NCI-H226 (cell line): Measurements from ENCODE around the gene STK17B.
A peak's percentile ranks its signal among the peaks of the same experiment; 100 is the strongest.

ENCODE experiments used
- DNase-seq: peaks from one replicate; pipeline ENCODE4 v3.0.0-alpha.2; 2015

The STK17B gene

DNA sequence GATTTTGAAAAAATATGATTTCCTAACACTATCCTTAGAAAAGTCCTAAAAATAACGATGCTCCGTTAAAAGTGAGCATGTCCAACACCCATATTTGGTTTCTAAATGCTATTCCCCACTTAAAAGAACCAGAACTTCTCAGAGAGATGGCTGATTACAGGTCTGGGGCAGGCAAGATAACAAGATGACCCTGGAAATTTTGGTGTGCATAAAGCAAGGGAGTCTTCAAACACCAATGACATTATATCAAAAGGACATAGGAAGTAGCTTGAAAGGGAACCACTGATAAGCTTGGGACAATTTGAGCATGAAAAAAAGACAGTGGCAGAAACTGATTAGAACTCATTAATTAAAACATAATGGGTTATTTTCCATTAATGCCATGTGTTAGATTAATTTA is 17.9 kb downstream of the STK17B start:
- no peak for DNase-seq

DNA sequence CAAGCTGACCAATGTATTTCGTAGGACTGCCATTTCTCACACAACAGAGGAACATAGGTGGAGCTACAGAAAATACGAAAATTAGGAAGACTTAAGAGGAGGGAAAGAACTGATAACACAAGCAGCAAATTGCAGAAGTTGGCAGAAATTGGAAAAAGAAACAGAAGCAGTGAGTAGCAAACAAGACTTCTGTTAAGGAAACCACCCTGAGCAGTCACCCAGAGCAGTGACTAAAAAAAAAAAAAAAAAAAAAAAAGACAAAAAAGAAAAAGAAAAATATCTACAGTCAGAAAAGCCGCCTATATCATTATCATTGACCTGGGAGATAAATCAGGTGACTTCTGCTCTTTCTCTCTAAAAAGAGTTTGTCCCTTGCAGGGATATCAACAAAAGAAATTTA is 21.4 kb downstream of the STK17B start:
- no peak for DNase-seq

DNA sequence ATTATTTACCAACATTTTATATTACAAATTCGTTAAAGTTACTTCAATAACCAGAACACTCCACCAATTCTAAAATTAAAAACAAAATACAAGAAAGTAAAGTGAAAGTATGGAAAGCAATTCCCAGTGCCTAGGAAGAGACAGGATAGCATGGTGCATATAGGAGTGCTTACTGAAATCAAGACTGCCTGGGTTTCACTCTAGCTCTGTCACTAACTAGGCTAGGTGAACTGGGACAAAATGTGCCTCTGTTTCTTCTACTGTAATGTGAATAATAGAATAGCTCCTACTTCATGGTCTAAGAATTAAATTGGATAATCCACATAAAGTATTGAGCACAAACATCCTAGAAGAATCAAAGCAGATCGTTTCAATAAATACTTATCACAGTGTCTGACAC is 22.6 kb downstream of the STK17B start:
- DNase-seq, result no peak

- no peak for DNase-seq
Observed at GRCh38 chr2:196145256-196145655, 26.1 kb downstream of the STK17B start.

DNA sequence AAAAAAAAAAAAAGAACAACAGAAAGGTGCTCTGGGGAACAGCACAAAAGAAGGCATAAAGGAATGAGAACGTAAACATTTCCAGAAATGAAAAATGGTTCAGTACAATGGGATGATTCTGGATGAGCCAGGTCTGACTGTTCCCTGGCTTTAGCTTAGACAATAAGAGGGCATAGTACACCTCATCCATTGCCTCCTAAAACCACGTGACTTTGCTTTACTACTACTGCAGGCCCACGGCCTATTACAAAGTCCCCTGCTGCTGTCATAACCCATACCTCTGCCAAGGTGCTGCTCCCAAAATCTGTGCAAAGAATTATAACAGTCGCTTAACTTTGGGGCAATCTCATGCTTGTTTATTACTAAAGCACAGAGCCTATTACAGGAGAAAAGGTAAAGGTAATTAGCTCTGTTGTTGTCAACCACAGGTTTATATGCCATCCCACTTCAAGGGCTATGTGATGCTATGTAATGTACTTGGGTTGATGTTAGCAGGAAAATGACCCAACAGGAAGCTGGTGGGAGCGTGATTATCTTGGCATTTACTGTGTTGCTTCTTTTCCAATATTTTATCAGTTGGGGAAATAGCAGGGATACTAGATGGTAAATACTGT is 26.8 kb downstream of the STK17B start:
- DNase-seq, result no peak

DNA sequence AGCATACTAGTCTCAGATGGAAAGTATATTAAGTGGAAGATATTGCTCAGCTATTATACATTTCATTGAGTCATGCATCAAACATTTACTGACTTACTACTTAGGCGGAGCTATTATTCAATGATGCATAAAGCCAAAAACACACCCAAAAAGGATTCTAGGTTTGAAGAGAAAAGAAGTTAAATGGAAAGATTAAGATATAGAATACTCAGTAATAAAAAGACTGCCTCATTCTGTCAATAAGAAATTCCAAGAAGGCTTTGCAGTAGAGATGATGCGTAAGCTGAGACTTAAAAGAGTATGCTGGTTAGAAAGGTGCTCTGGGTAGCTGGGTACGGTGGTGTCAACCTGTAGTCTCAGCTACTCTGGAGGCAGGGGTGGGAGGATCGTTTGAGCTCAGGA is 27.6 kb downstream of the STK17B start:
- no peak for DNase-seq

GRCh38 chr2:196142825-196143224 is 28.6 kb downstream of the STK17B start:
- DNase-seq, result no peak

DNA sequence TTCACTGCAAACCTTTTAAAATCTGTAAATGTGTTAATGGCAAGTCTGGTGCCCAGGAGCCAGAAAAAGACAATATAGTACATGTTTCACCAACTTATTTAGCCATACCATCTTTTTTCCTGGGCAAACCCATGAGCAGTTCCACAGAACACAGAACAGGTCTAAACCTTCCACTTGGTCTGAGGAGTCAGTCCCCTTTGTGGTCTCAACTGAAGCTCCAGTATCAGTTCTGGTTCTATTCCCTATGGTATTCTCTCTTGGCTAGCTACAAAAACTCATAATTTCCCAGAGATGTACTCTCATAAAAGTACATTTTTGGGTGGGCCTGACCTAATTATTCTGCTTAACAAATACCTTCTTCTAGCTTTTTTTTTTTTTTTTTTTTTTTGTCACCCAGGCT is 31.2 kb downstream of the STK17B start:
- DNase-seq, result no peak

GRCh38 chr2:196137271-196137670 is 34.1 kb downstream of the STK17B start:
- DNase-seq, result peak; percentile 2

GRCh38 chr2:196136151-196136550 is 35.2 kb downstream of the STK17B start:
- no peak for DNase-seq

DNA sequence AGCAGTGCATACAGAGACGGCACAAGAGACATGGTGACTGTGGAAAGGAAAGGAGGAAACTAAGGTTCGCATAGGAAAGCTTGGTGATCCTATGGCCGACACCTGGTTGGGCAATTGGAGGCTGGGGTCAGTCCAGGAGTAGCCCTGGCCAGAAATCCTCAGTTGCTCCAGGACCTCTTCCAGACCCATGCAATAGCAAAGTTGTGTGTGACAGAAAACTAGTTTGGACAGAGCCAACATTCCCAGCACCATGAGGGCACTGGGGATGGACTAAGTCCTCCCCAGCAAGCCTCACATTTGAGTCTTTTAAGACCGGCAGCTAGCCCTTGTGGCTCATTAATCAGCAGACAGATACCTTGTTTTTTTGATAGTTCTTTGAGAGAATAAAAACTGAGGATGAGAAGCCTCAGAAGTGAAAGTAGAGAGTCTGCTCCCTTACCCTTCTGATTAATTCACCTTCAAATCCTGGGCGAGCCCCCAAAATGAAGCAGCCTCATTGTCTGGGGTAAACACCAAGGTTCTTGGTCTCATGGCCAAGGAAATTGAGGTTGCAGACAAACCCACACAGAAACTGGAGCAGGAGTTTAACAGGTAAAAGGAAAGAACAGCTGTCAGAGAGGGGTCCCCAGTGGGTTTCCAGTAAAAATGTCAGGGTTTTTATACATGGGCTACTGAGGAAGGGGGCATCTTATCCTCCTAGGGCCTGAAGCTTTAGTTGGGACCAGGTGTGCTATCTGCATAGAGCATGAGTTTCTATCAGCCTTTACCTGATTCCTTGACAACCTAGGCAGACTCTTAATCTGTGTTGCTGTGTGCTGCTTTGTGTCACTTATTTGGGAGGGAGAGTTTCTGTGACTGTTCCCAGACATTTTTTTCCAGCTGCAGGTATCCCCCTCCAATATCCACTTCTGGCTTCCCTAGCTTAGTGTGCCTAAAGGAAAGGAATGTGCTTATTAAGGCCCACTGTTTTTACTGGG is 39.1 kb downstream of the STK17B start:
- peak; percentile 35 for DNase-seq

DNA sequence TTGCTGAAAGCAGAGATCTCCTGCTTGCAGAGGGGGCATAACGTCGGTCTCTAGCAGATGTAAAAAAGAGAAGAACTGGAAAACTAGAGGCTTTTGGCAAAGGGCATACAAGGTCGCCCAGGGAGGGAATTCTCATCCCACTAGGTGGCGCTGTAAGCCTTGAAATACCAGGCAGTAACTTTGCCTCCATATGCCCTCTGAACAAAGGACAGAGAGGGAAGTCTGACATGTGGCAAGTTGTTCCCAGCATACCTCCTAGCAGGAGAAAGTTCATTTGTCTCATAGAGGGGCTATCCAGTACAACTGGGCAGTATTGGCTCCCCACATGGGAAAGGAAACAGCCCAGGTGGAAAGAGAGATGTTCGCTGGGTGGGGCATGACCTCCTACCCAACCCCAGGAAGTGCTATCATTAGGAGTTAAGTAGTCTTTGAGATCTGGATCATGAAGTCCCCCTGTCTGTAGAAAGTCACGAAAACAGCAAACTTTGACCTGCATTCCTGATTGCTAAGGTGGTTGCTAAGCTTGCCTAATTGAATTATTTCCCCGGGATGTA is 39.9 kb downstream of the STK17B start:
- no peak for DNase-seq

- DNase-seq, result no peak
Observed at GRCh38 chr2:196130039-196130825, 41.1 kb downstream of the STK17B start.

- no peak for DNase-seq
Observed at GRCh38 chr2:196128749-196129148, 42.6 kb downstream of the STK17B start.

- DNase-seq, result no peak
Observed at GRCh38 chr2:196125596-196125995, 45.8 kb downstream of the STK17B start.

DNA sequence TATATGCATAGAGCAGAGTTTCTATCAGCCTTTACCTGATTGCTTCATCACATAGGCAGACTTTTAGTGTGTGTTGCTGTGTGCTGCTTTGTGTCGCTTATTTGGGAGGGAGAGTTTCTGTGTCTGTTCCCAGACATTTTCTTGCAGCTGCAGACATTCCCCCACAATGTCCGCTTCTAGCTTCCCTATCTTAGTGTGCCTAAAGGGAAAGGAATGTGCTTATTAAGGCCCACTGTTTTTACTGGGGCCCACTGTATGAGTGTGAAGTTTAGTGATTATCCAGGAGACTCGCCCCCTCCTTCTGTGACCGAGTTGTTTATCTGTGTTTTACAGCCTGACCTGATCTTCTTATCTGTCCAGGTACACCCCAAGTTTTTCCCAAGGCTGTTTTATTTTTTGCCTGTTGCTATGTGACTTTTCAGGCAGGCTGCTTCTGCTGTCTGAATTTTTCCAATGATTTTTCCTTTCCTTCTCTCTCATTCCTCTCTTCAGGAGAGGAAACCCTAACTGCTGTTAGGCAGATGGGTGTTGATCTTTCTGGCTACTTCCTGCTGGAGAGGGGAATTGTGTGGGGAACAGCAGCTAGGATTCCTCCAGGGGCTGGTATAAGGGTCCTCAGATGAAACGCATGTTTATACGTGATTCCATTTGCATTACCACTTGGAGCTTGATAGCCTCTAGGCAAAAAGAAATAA is 47.6 kb downstream of the STK17B start:
- peak; percentile 74 for DNase-seq

- DNase-seq, result no peak
Observed at GRCh38 chr2:196119926-196120325, 51.5 kb downstream of the STK17B start.

- no peak for DNase-seq
Observed at GRCh38 chr2:196117214-196117705, 54.1 kb downstream of the STK17B start.

DNA sequence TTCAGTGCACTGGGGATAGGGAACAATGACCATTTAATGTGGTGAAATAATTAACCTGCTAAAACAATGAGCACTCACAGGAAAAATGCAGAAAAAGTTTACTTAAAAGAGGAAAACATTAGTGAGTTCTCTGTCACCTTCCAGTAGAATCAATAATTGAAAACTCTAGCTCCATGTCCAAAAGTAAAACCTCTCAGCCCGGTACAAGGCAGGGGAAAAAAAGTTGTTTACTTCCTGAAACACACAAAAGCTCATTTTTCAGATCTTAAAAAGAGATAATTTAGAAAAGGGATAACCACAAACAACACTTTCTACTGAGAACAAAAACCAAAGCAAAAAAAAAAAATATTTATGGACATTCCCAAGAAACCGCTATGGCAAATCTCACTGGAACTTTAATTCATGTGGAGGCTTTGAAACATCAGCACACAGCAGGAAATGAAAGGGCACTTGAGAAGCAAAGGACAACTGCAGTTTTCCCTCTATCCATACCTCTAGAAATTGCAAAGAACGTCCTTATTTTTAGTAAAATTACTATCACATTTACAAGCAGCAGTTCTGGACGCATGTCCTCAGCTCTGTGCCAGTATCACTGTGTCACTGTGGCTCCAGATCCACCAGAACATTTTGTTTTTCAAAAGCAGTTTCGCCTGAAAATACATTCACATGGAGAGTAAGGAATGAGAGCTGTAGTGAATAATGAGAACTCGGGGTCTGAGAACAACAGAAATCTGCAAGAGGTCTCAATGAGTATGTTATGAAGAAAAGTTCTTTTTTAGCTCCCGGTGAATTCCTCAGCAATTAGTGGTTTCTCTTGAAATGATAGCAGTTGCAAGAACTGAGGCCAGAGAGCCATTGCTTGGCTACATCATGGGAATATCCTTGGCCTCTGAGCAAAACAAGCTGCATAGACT is 58.1 kb downstream of the STK17B start:
- peak; percentile 20 for DNase-seq

DNA sequence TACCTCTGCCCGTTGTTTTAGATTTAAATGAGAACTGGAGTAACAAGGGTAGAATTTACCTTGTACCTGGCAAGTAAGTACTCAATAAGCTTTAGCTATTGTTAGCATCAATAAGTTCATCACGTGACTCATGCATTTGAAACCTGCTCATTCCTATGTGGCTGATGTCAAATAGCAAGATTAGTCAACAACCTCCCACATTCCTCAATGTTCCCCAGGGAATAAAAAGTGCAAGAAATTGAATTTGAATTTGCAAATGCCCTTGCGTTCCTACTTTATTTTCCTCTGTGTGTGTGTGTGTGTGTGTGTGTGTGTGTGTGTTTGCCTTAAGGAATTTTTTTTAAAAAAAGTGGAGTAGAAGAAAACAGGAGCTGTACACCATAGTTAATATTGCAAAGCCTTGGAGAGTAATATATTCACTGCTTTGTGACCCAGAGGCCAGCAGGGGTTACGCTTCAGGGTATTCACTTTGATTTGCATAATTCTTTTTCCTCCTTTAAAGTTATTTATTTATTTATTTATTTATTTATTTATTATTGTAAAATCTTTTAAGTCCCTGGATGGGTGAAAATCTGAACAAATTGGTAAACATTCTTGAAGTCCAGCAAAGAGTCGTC is 58.9 kb downstream of the STK17B start:
- DNase-seq, result peak; percentile 68

- DNase-seq, result no peak
Observed at GRCh38 chr2:196108604-196109003, 62.8 kb downstream of the STK17B start.
